GM10266 (cell line): ENCODE results near the gene DNAH6.

Experiments
- DNase-seq: peaks from one replicate; pipeline ENCODE4 v3.0.0; 2012; ENCODE audit errors: extremely low spot score
- CTCF ChIP-seq: IDR thresholded peaks from 2 replicates; pipeline ENCODE4 v1.5.1; 2012; ENCODE audit warnings: mild to moderate bottlenecking, low read depth; ENCODE audit not compliant: control insufficient read depth, insufficient read depth; ENCODE audit errors: missing control alignments

DNAH6 gene

DNA sequence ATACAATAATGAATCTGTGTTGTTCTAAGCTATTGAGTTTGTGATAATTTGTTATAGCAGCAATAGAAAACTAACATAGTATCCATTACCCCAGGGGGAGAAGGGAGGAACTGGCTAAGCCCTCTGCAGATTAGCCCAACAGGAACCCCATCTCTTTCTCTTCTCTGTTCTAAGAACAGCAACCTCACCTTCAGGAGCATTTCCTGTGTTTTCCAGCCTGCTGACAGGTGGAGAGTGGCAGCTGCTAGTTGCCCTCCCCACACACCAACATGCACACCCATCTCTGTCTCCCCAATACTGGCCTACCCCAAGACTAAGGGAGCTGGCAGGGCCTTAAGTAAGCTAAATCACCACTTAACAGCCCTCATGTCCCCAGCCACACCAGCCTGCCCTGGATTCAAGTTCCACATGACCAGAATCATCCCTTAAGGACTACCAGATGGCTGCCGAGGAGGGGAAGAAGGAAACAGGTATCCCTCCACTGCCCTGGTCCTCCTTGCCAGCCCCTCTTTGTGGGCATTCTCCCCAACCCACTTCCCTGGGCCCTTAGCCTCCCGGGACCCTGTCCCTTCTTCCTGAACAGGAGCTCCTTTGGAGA, 311.8 kb downstream of the DNAH6 start:
- DNase-seq: no peak
- TF ChIP-seq CTCF: no peak

- no peak for DNase-seq
- TF ChIP-seq CTCF: no peak
These were observed 313.4 kb downstream of the DNAH6 start for GRCh38 chr2:84829693-84830092.

DNA sequence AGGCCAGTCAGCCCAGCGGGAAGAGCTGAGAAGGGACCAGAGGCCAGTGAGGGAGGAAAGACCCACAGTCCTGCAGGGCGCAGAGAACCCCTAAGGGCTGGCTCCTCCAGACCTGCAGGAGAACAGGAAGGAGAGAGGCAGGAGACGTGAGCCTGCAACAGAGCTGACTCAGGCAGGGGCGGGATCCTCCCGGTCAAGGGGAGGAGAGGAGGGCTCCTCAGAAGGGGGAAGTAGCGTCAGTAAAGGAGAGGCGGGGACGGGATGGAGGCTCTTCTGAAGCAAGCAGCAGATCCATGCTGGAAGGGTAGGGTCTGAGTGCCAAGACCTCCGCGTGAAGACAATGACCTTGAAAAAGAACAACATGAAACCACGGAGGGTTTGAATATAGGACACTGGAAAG, 313.8 kb downstream of the DNAH6 start:
- no peak for TF ChIP-seq CTCF
- no peak for DNase-seq

DNA sequence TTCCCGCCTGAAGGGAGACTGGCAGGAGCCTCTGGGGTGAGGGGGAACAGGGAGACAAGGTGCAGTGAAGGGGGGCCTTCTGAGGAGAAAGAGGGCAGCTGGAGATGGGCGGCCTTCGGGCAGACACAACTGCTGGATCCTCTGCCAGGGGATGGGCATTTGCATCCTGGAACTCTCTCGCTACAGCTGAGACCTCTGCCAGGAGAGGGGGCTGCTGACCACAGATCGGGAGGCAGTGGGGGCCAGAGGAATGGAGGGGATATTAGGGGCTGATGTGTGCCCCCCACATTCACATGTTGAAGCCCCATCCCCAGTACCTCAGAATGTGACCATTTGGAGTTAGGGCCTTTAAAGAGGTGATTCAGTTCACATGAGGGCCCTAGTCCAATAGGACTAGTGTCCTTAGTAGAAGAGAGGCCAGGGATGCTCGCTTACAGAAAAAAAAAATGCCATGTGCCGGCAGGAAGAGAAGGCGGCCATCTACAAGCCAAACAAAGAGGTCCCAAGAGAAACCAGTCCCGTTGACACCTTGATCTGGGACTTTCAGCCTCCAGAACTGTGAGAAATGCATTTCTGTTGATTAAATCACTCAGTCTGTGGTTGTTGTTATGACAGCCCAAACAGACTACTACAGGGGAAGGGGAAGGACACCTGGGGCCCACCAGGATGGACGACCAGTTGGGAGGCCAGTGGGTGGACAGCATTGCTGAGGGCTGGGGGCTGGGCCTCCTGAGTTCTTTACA, 314.6 kb downstream of the DNAH6 start:
- DNase-seq: no peak
- TF ChIP-seq CTCF: no peak

GRCh38 chr2:84832772-84833461, 316.6 kb downstream of the DNAH6 start:
- no peak for TF ChIP-seq CTCF
- no peak for DNase-seq

GRCh38 chr2:84833481-84834150, 317.3 kb downstream of the DNAH6 start:
- TF ChIP-seq CTCF: no peak
- DNase-seq: no peak
